H1 (cell line): Measurements from ENCODE around the gene TCL1A. TPM values are rescaled to one million over a fixed set of nuclear protein-coding genes. Genes with fewer than 3 reads are reported as not detected.

Source experiments
- ATF2 ChIP-seq: IDR thresholded peaks from 2 replicates; pipeline ENCODE4 v1.6.1; 2012; ENCODE audit warnings: low read length, inconsistent platforms
- BACH1 ChIP-seq: IDR thresholded peaks from 2 replicates; pipeline ENCODE4 v1.6.1; 2012; ENCODE audit warnings: low read length, improper control_type of control experiment
- BCL11A ChIP-seq, 2 experiments: IDR thresholded peaks; one replicate each; pipeline ENCODE4 v1.6.1; 2011; ENCODE audit warnings: low read depth in 2 of 2, low read length in 2 of 2, mild to moderate bottlenecking in 2 of 2
- CHD2 ChIP-seq: IDR thresholded peaks from 2 replicates; pipeline ENCODE4 v1.6.1; 2012; ENCODE audit warnings: low read length, improper control_type of control experiment
- GABPA ChIP-seq: IDR thresholded peaks from 2 replicates; pipeline ENCODE4 v1.6.1; 2011; ENCODE audit warnings: mild to moderate bottlenecking, low read length, moderate library complexity, borderline replicate concordance; ENCODE audit not compliant: insufficient read depth
- NRF1 ChIP-seq: IDR thresholded peaks from 2 replicates; pipeline ENCODE4 v1.6.1; 2011; ENCODE audit warnings: mild to moderate bottlenecking, low read depth, low read length, improper control_type of control experiment
- POU5F1 ChIP-seq: IDR thresholded peaks from 2 replicates; pipeline ENCODE4 v1.6.1; 2011; ENCODE audit warnings: low read depth, mild to moderate bottlenecking, low read length, moderate library complexity
- SP4 ChIP-seq: IDR thresholded peaks from 2 replicates; pipeline ENCODE4 v1.6.1; 2012; ENCODE audit warnings: low read length, inconsistent platforms
- SUZ12 ChIP-seq: fragments of 200-600 bp; sonication (generic); IDR thresholded peaks from 2 replicates; pipeline ENCODE4 v1.6.1; 2012; ENCODE audit warnings: mild to moderate bottlenecking, inconsistent platforms, low read length, moderate library complexity, mixed read lengths
- USF2 ChIP-seq: IDR thresholded peaks from 2 replicates; pipeline ENCODE4 v1.6.1; 2011; ENCODE audit warnings: low read length, improper control_type of control experiment
- polyA plus RNA-seq, 7 experiments: library from polyadenylated mRNA; depleted of rRNA in 3 of 7; stranded (reverse) in 5 of 7; unstranded in 2 of 7; fragments of >200 nt in 5 of 7; fragments of 200-250 nt in 2 of 7; gene quantifications; 1 replicate in 5 of 7; 2 replicates in 1 of 7; 4 replicates in 1 of 7; pipeline versions ENCODE4 v1.2.1 to v1.2.3, GENCODE V29; 2011 to 2013; ENCODE audit warnings: missing spikeins in 2 of 7, mixed read lengths in 2 of 7
- total RNA-seq: library from RNA; stranded (reverse); fragmentation: NEBNext Ultra II Directional; extraction: Animal tissue kit (Norgen Biotek cat#: 25700); gene quantifications from 2 replicates; pipeline ENCODE4 v1.2.1, GENCODE V29; 2021

The TCL1A gene
- total and polyA plus RNA-seq, 2 of the 8 experiments (the other 6 are each of a cell fraction or from before 2014, with no cell fraction given), result 0.35 to 7.6 TPM

DNA sequence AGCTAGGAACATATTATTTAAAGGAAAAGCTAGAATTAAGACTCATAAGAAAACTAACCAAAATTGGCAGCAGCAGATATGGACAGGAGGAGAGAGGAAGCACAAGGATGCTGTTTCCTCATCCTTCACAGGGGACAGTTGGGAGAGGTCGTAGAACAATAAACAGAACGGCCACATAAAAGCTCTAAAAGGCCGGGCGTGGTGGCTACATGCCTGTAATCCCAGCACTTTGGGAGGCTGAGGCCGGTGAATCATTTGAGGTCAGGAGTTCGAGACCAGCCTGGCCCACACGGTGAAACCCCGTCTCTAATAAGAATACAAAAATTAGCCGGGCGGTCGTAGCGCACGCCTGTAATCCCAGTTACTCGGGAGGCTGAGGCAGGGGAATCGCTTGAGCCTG is 17.2 kb downstream of the TCL1A start (continued):
- TF ChIP-seq ATF2 (no peak), BCL11A (IDR thresholded peaks at IDR 0.05; ENCODE audit: low read depth in 2 of 2, low read length in 2 of 2) (no peak), NRF1 (no peak), USF2 (no peak), POU5F1 (no peak), CHD2 (no peak), GABPA (no peak), SP4 (no peak), SUZ12 (no peak), BACH1 (no peak)
